ENCODE results near the gene WDR53.
"Not testable (repeated sequence)": the region's sequence is repeated elsewhere in the genome, so short reads cannot be mapped to it uniquely, and the experiment has no call there.

Gene WDR53

DNA sequence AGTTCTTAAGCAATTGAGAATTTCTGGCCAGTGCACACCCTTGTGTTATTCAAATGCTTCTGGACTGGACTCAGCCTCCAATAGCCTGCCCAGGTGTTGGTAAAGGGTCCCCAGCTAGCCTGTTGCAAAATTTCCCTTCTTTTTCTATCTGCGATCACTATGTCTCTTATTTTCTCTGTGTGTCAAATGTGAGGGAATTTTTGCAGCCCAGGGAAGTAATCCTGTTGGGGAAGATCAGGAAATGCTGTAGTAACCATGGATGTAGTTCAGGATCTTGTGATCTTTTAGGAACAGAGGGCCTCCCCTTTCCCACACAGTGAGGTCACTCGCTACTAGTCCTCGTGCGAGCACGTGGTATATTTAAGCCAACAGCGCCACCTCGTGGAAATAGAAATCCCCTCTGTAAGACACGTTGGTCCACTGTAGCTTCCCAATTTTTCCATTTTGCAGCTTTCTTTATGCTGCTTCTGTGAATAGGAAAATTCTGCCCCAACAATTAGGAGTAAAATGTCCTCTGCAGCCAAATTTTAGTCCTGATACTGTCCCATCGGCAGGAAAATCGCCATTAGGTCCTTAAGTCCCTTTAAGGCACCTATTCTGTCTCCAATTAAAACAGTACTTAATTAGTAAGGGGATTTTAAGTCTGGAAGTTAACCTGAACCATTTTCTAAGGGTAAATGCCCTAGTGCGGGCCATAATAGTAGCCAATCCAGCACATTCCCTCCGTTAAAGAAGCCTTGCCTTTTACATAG lies 49.2 kb downstream of the WDR53 start:
- no peak overlapping the region for H3K4me3 ChIP-seq (ENCODE audit: low read depth, low read length)
- DNase-seq (ENCODE audit: low read depth) = peak; percentile 34
- peak; percentile 51 for TF ChIP-seq CTCF (IDR thresholded peaks at IDR 0.05; ENCODE audit: low read depth, low read length, missing control alignments)

DNA sequence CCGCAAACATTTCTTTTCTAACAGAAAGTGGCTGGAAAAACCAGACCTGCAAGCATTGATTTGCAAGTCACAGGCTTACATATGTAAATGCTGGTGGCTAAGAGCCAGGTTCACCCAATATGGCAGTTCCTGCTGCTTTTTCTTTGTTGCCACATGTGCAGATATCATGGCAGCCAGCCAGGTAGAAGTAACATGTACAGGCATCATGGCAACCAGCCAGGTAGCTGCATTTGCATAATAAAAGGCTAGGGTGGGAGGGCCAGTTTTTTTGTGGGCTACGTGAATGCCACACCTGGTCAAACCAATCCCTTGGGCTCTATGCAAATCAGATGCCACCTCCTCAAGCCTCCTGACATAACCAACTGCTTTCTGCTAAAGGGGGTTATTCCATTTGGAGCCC lies 50.4 kb downstream of the WDR53 start:
- TF ChIP-seq CTCF (IDR thresholded peaks at IDR 0.05; ENCODE audit: low read depth, low read length, missing control alignments) = no peak
- DNase-seq (ENCODE audit: low read depth) = no peak
- no peak overlapping the region for H3K4me3 ChIP-seq (ENCODE audit: low read depth, low read length)

DNA sequence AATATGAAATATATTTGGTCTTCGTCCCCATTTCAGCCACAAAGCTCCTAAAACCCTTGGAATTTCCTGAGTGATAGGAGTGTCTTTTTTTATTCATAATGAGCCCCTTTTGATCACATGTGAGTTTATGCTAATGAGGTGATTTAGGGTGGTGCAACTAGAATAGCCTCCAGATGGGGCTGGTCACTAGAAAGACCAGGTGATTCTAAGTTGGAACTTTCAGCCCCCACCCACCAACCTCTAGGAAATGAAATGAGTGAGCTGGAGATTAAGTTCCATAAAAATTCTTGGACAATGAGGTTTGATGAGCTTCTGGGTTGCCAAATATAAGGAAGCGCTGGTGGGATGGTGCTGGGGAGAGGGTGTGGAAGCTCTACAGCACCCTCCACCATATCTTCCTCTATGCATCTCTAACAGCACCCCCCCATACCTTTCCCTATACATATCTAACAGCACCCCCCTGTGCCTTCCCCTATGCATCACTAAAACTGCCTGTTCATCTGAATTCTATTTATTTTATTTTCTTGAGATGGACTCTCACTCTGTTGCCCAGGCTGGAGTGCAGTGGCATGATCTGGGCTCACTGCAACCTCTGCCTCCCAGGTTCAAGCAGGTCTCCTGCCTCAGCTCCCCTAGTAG lies 51.1 kb downstream of the WDR53 start:
- TF ChIP-seq CTCF (IDR thresholded peaks at IDR 0.05; ENCODE audit: low read depth, low read length, missing control alignments) = no peak
- no peak overlapping the region for H3K4me3 ChIP-seq (ENCODE audit: low read depth, low read length)

GRCh38 chr3:196514913-196515621 lies 53.3 kb downstream of the WDR53 start, which contains the start of gene SMCO1:
Gene SMCO1, minus strand, starts transcription at chr3:196515346. Its CDS starts 137 bp downstream, at chr3:196515209.
- no peak for TF ChIP-seq CTCF (IDR thresholded peaks at IDR 0.05; ENCODE audit: low read depth, low read length, missing control alignments)
- no peak for DNase-seq (ENCODE audit: low read depth)
- H3K4me3 ChIP-seq (ENCODE audit: low read depth, low read length) = no peak within 1 kb of the TSS

More for the DNA sequence above, 51.1 kb downstream of the WDR53 start:
- DNase-seq (ENCODE audit: low read depth) = no peak

- TF ChIP-seq CTCF (IDR thresholded peaks at IDR 0.05; ENCODE audit: low read depth, low read length, missing control alignments) = no peak
- DNase-seq (ENCODE audit: low read depth) = no peak
- no peak overlapping the region for H3K4me3 ChIP-seq (ENCODE audit: low read depth, low read length)
Measured at GRCh38 chr3:196514350-196514716, 54.0 kb downstream of the WDR53 start.

DNA sequence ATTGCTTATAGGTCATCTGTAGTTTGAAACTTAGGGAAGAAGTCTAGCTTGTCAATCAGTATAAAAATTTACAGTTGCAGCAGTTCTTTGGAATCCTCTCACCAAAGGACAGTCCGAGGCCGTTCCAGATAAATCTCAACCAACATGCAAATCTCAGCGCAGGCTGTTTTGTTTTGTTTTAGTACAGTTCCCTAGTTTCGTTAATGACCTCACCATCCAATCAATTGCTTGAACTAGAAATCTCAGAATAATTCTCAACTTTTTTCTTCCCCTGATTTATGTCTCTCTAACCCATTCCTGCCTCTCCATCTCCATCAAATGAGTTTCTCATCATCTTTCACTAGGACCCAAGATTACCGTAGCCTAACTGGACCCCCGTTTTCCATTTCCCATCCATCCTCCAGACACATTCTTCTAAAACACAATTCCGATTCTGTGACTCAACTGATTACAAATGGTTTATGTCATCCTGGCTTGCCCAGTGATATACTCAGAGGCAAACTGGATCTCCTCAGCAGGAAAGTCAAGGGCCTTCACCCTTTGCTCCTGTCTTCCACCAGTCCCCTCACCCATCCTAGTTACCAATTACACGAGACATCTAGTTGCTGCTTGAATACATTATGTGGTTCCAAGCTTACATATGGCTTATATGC lies 54.5 kb downstream of the WDR53 start:
- TF ChIP-seq CTCF (IDR thresholded peaks at IDR 0.05; ENCODE audit: low read depth, low read length, missing control alignments) = no peak
- no peak for DNase-seq (ENCODE audit: low read depth)
- H3K4me3 ChIP-seq (ENCODE audit: low read depth, low read length) = no peak overlapping the region

- not testable (repeated sequence) for DNase-seq (ENCODE audit: low read depth); H3K4me3 ChIP-seq (ENCODE audit: low read depth, low read length)
Measured at GRCh38 chr3:196511646-196512425, 56.5 kb downstream of the WDR53 start.

GRCh38 chr3:196511108-196511507 lies 57.2 kb downstream of the WDR53 start:
- not testable (repeated sequence) for H3K4me3 ChIP-seq (ENCODE audit: low read depth, low read length); DNase-seq (ENCODE audit: low read depth)

Data from GM12864 (cell line).